ENCODE data around the gene PLEKHA6. TPM values are rescaled to one million over a fixed set of nuclear protein-coding genes. Genes with fewer than 3 reads are reported as not detected.

Gene PLEKHA6
- total RNA-seq, 1 donor from 2014 or later: 4.9 TPM

DNA sequence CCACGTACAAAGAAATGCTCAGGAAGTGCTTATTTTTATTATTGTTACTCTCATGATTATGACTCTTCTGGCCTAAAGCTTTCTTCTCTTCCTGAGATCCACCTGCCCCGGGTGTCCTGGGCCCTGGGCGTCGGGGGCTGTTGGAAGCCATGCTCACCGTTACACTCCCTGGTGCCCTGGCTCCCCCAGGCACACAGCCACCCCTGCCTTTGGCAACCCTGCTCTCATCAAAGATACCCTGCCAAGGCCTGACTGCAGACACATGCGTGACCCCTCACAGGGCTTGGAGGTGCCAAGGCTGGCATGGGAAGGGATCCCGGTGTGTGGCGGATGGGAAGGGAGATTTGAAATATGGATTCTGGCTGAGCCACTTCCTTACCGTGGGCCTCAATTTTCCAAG, 160.2 kb downstream of the PLEKHA6 start:
- intact Hi-C loops (cut with DNase I): no loop called here
- no peaks in the 10 kb centered on the region for H3K9me3 ChIP-seq
- no peak overlapping the region for H3K4me3 ChIP-seq
- no peaks in the 10 kb centered on the region for H3K4me1 ChIP-seq
- H3K27ac ChIP-seq: no peak overlapping the region
- no peaks in the 10 kb centered on the region for H3K27me3 ChIP-seq
- no peak for DNase-seq (ENCODE audit: low spot score in 2 of 2)
- no peaks in the 10 kb centered on the region for H3K36me3 ChIP-seq
- TF ChIP-seq, protein P1, sequence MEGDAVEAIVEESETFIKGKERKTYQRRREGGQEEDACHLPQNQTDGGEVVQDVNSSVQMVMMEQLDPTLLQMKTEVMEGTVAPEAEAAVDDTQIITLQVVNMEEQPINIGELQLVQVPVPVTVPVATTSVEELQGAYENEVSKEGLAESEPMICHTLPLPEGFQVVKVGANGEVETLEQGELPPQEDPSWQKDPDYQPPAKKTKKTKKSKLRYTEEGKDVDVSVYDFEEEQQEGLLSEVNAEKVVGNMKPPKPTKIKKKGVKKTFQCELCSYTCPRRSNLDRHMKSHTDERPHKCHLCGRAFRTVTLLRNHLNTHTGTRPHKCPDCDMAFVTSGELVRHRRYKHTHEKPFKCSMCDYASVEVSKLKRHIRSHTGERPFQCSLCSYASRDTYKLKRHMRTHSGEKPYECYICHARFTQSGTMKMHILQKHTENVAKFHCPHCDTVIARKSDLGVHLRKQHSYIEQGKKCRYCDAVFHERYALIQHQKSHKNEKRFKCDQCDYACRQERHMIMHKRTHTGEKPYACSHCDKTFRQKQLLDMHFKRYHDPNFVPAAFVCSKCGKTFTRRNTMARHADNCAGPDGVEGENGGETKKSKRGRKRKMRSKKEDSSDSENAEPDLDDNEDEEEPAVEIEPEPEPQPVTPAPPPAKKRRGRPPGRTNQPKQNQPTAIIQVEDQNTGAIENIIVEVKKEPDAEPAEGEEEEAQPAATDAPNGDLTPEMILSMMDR (IDR thresholded peaks at IDR 0.05): no peak

GRCh38 chr1:204198348-204199340, 161.1 kb downstream of the PLEKHA6 start:
- intact Hi-C loops (cut with DNase I): no loop called here
- H3K27ac ChIP-seq: no peak overlapping the region
- H3K4me1 ChIP-seq: no peaks in the 10 kb centered on the region
- DNase-seq (ENCODE audit: low spot score in 2 of 2): no peak
- no peaks in the 10 kb centered on the region for H3K36me3 ChIP-seq
- TF ChIP-seq, protein P1 (IDR thresholded peaks at IDR 0.05): no peak
- no peaks in the 10 kb centered on the region for H3K27me3 ChIP-seq
- H3K9me3 ChIP-seq: no peaks in the 10 kb centered on the region
- H3K4me3 ChIP-seq: no peak overlapping the region

DNA sequence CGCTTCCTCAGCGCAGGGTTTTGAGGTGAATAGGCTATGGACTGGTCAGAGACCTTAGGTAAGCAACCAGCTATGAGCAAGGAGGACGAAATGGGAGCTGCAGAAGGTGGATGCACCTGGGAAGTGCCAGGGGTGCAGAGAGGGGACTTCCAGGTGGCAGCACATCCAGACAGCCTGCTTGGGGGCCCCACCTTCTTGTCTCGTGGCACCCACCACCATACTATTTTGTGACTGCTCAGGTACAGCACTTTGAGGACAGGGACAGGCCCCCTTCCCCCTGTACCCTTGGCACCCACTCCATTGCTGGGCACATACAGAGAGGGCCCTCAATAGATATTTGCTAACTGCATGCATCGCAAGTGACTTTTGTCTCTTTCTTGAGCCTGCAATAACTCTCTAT, 162.7 kb downstream of the PLEKHA6 start:
- Histone ChIP-seq H3K27me3 (no peaks in the 10 kb centered on the region), H3K27ac (no peak overlapping the region), H3K36me3 (no peaks in the 10 kb centered on the region), H3K4me1 (no peaks in the 10 kb centered on the region), H3K4me3 (no peak overlapping the region), H3K9me3 (no peaks in the 10 kb centered on the region)
- TF ChIP-seq, protein P1 (IDR thresholded peaks at IDR 0.05): no peak
- DNase-seq (ENCODE audit: low spot score in 2 of 2): no peak
- intact Hi-C loops (cut with DNase I): no loop called here

- H3K36me3 ChIP-seq: no peaks in the 10 kb centered on the region
- intact Hi-C loops (cut with DNase I): no loop called here
- TF ChIP-seq, protein P1 (IDR thresholded peaks at IDR 0.05): no peak
- no peak within 1 kb of the TSS for H3K4me3 ChIP-seq
- DNase-seq (ENCODE audit: low spot score in 2 of 2): no peak
- H3K27me3 ChIP-seq: no peaks in the 10 kb centered on the region
- H3K27ac ChIP-seq: no peak within 1 kb of the TSS
- H3K9me3 ChIP-seq: no peaks in the 10 kb centered on the region
- no peaks in the 10 kb centered on the region for H3K4me1 ChIP-seq
Measured at GRCh38 chr1:204196068-204196795, 163.5 kb downstream of the PLEKHA6 start, which contains the start of gene KISS1. TSS of gene KISS1 (minus strand) at chr1:204196491. CDS start at chr1:204192876, 3,615 bp downstream.

DNA sequence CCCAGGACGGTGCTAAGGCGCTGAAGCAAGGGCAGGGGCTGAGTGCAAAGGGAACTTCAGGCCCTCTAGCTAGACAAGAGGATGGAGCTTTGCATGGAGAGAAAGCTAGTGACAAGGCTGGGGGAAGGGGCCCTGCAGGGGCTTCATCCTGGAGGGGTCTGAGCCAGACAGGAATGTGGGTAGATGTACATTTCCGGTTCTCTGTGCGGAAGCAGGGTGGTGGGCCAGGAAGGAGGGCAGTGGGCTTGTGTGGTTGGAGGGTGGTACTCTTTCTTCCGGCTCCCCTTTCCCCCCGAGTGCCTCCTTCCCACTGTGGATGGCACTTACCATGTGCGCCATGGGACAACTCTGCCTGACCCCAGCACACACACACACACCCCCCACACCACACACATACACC, 165.0 kb downstream of the PLEKHA6 start:
- TF ChIP-seq, protein P1 (IDR thresholded peaks at IDR 0.05): no peak
- H3K27me3 ChIP-seq: no peaks in the 10 kb centered on the region
- no peak overlapping the region for H3K27ac ChIP-seq
- intact Hi-C loops (cut with DNase I): no loop called here
- H3K9me3 ChIP-seq: no peaks in the 10 kb centered on the region
- H3K4me3 ChIP-seq: no peak overlapping the region
- H3K36me3 ChIP-seq: no peaks in the 10 kb centered on the region
- H3K4me1 ChIP-seq: no peaks in the 10 kb centered on the region
- DNase-seq (ENCODE audit: low spot score in 2 of 2): no peak

All from ascending aorta (tissue), 2 donors.